Endodermal cell (in vitro differentiated cells): ENCODE results near the gene SCGN. TPM values are rescaled to one million over a fixed set of nuclear protein-coding genes. Genes with fewer than 3 reads are reported as not detected.

Experiments
- DNase-seq: peaks from one replicate; pipeline ENCODE4 v3.0.0-alpha.2; 2017
- H3K27ac ChIP-seq: 2 replicates; pipeline ENCODE4 v1.5.1; 2013; ENCODE audit warnings: mild to moderate bottlenecking, low read depth, low read length, moderate library complexity
- H3K27me3 ChIP-seq: 2 replicates; pipeline ENCODE4 v1.6.1; 2013; ENCODE audit warnings: mild to moderate bottlenecking, low read length, moderate library complexity; ENCODE audit not compliant: insufficient read depth, control insufficient read depth, poor library complexity, severe bottlenecking
- H3K36me3 ChIP-seq: 2 replicates; pipeline ENCODE4 v1.7.0; 2013; ENCODE audit warnings: mild to moderate bottlenecking, low read length, moderate library complexity; ENCODE audit not compliant: control insufficient read depth, insufficient read depth
- H3K4me1 ChIP-seq: one replicate; pipeline ENCODE4 v1.7.0; 2013; ENCODE audit warnings: low read length; ENCODE audit not compliant: control insufficient read depth, insufficient read depth
- H3K4me3 ChIP-seq: 2 replicates; pipeline ENCODE4 v1.5.1; 2013; ENCODE audit warnings: mild to moderate bottlenecking, low read length, moderate library complexity
- H3K9ac ChIP-seq: 2 replicates; pipeline ENCODE4 v1.6.1; 2013; ENCODE audit warnings: mild to moderate bottlenecking, low read length, moderate library complexity; ENCODE audit not compliant: poor library complexity, severe bottlenecking; ENCODE audit errors: extremely low read depth
- H3K9me3 ChIP-seq: 2 replicates; pipeline ENCODE4 v1.6.1; 2013; ENCODE audit warnings: mild to moderate bottlenecking, low read length, moderate library complexity; ENCODE audit not compliant: control insufficient read depth
- H3K27ac Mint-ChIP-seq: 2 replicates; pipeline ENCODE4 v1.8.0; 2020; ENCODE audit warnings: mixed read lengths
- H3K27me3 Mint-ChIP-seq: 2 replicates; pipeline ENCODE4 v1.8.0; 2021; ENCODE audit warnings: mild to moderate bottlenecking, mixed read lengths; ENCODE audit not compliant: insufficient read depth
- H3K36me3 Mint-ChIP-seq: 2 replicates; pipeline ENCODE4 v1.8.0; 2020; ENCODE audit warnings: low read depth, mixed read lengths
- H3K4me1 Mint-ChIP-seq: 2 replicates; pipeline ENCODE4 v1.8.0; 2020; ENCODE audit warnings: mixed read lengths
- H3K4me3 Mint-ChIP-seq: 2 replicates; pipeline ENCODE4 v1.8.0; 2020; ENCODE audit warnings: mild to moderate bottlenecking, moderate library complexity, mixed read lengths
- H3K9me3 Mint-ChIP-seq: 2 replicates; pipeline ENCODE4 v1.8.0; 2020; ENCODE audit warnings: mild to moderate bottlenecking, mixed read lengths
- WGBS, 2 experiments: methylation state at CpG; one replicate each; pipeline versions ENCODE4 v1.1.5 to v1.1.7; 2013; ENCODE audit warnings: missing lambda C conversion rate in 2 of 2, mixed read lengths in 1 of 2; ENCODE audit not compliant: insufficient coverage in 1 of 2, insufficient read length in 1 of 2; 5-methylcytosine and 5-hydroxymethylcytosine counted together
- total RNA-seq, 2 donors: library from RNA; stranded (reverse); fragmentation: NEBNext Ultra II Directional in 1 of 2; extraction: Animal tissue kit (Norgen Biotek cat#: 25700) in 1 of 2; gene quantifications; 2 replicates in 1 of 2; 3 replicates in 1 of 2; pipeline ENCODE4 v1.2.1, GENCODE V29; 2021
- TF ChIP-seq, protein P1 (sequence below): fragments of 200-600 bp; sonication (generic); conservative IDR thresholded peaks from 2 replicates; pipeline ENCODE4 v1.5.0; 2021; ENCODE audit warnings: antibody characterized with exemption, mild to moderate bottlenecking

The SCGN gene
- total RNA-seq, 2 donors from 2014 or later: not detected

DNA sequence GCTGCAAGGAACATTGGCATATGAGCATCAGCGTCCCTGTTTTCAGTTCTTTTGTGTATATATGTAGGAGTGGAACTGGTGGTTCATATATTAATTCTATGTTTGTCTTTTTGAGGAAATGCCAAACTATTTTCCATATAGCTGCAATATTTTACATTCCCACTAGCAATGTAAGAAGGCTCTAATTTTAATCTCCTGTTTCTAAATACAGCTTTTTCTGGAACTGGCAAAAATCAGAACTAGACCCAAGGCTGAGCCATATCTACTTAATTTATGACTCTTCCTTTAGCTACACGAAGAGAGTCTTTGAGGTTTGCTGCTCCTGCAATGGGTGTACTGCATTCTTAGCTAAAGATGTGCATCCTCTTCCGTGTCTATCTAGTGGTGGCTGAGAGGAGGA, 52.0 kb downstream of the SCGN start:
- Histone ChIP-seq H3K27me3 (peaks cover 9% of the 10 kb centered on the region), H3K36me3 (no peaks in the 10 kb centered on the region), H3K9me3 (no peaks in the 10 kb centered on the region), H3K9ac (no peak overlapping the region), H3K27ac (no peak overlapping the region), H3K4me1 (no peaks in the 10 kb centered on the region), H3K4me3 (no peak overlapping the region)
- TF ChIP-seq, protein P1, sequence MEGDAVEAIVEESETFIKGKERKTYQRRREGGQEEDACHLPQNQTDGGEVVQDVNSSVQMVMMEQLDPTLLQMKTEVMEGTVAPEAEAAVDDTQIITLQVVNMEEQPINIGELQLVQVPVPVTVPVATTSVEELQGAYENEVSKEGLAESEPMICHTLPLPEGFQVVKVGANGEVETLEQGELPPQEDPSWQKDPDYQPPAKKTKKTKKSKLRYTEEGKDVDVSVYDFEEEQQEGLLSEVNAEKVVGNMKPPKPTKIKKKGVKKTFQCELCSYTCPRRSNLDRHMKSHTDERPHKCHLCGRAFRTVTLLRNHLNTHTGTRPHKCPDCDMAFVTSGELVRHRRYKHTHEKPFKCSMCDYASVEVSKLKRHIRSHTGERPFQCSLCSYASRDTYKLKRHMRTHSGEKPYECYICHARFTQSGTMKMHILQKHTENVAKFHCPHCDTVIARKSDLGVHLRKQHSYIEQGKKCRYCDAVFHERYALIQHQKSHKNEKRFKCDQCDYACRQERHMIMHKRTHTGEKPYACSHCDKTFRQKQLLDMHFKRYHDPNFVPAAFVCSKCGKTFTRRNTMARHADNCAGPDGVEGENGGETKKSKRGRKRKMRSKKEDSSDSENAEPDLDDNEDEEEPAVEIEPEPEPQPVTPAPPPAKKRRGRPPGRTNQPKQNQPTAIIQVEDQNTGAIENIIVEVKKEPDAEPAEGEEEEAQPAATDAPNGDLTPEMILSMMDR: no peak
- Mint-ChIP-seq H3K27me3 (peaks cover 4% of the 10 kb centered on the region), H3K27ac (no peak overlapping the region), H3K4me3 (no peak overlapping the region), H3K4me1 (peaks cover 4% of the 10 kb centered on the region), H3K9me3 (peaks cover 6% of the 10 kb centered on the region), H3K36me3 (no peaks in the 10 kb centered on the region)
- 88 to 95% methylated on average over 3 of the region's 3 CpGs for WGBS, 2 experiments
- no peak for DNase-seq

DNA sequence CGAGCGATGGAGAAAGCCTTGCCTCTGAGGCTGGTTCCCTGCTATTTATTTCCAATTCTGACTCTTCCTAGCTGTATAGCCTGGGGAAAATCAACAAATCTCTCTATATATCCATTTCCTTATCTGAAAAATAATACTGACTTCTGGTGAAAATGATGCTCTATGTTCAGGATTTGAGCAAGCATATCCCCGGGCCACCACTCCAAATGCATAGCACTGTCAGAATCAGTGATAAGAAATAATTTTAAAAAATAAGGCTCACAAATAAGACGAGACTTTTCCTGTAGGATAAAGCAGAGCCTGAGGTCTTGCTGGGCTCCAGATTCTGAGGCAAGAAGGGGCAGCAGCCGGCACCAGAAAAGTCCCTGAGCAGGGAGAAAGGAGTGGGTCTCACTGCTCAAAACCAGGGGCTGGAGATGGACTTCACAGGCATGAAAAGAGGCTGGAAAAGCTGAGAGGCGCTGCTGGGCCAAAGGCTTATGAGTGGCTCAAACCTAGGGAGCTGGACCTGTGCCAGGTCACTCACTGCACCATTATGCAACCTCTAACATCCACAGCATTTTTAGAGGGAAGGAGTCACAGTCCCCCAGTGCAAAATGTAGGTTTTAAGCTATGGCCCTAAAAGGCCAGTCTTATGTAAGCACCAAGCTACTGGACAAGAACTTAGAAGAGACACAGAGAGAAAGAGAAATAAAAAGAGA, 54.4 kb downstream of the SCGN start:
- WGBS, 2 experiments: 91 to 93% methylated on average over 5 to 6 of the region's 6 CpGs
- H3K27me3 Mint-ChIP-seq: peaks cover 4% of the 10 kb centered on the region

DNA sequence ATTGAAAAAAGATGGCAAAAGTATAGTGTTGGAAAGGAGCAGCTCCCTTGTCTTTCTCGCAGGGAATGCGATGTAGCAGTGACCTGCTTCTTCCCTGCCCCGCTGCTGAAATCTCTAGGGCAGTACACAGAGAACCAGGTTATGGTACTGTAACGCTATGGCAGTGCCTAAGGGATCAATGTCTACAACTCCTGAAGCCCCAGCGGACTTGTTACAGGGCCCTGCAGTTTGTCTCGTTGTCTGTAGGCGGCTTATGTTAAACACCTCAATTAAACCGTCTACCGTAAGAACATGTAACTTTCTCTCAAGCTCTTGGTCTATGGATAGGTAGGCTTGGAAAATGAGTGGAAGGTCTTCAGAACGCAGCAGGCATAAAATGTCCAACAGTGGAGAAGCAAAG, 57.7 kb downstream of the SCGN start:
- Mint-ChIP-seq H3K27ac (no peak overlapping the region), H3K36me3 (no peaks in the 10 kb centered on the region), H3K4me1 (no peaks in the 10 kb centered on the region), H3K4me3 (no peak overlapping the region), H3K27me3 (peaks cover 4% of the 10 kb centered on the region), H3K9me3 (no peaks in the 10 kb centered on the region)
- WGBS, 2 experiments: 89 to 94% methylated on average over 5 to 10 of the region's 10 CpGs
- no peak overlapping the region for H3K27ac ChIP-seq
- no peak overlapping the region for H3K9ac ChIP-seq
- no peaks in the 10 kb centered on the region for H3K36me3 ChIP-seq
- TF ChIP-seq, protein P1: peak; percentile 44
- H3K27me3 ChIP-seq: peaks cover 9% of the 10 kb centered on the region
- no peaks in the 10 kb centered on the region for H3K9me3 ChIP-seq
- H3K4me1 ChIP-seq: no peaks in the 10 kb centered on the region
- no peak overlapping the region for H3K4me3 ChIP-seq
- no peak for DNase-seq

More for the DNA sequence above, 54.4 kb downstream of the SCGN start:
- Histone ChIP-seq H3K27me3 (peaks cover 9% of the 10 kb centered on the region), H3K27ac (no peak overlapping the region), H3K9me3 (no peaks in the 10 kb centered on the region), H3K36me3 (no peaks in the 10 kb centered on the region), H3K9ac (no peak overlapping the region), H3K4me1 (no peaks in the 10 kb centered on the region), H3K4me3 (no peak overlapping the region)
- Mint-ChIP-seq H3K36me3 (no peaks in the 10 kb centered on the region), H3K4me1 (peaks cover 4% of the 10 kb centered on the region), H3K9me3 (no peaks in the 10 kb centered on the region), H3K27ac (no peak overlapping the region), H3K4me3 (no peak overlapping the region)
- no peak for DNase-seq
- TF ChIP-seq, protein P1: no peak
